ENCODE results near the gene PHLDB2.

Gene PHLDB2

DNA sequence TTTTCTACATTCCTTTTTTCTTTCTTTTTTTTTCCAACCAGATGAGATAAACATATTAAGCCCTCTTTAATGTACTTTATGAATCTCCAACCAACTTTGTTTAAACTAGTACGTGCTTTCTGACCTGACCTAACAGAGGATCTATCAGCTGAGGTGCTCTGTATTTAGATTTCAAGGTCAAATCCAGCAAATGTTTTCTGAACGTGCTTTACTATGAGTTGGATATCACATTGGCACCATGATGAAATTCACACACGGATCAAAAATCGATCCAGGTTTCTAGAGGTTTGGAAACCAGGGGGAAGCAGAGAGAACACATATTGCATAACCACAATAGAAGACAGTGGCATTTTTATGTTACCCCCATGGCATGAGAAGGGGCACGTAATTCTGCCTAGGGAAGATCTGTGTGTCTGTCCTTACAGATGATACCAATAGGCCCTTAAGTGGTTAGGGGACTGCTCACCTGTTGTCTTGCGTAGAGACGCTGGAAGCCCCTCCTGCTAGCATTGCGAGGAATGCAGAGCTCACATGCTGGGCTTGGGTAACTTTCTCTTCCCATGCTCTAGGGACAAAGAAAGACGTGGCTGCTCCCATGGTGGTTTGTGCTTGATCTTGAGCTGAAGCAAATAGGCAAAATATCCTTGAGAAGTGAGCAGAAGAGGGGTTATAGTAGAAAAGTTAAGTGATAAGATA is 60.5 kb downstream of the PHLDB2 start:
- no peak overlapping the region for H3K9ac ChIP-seq
- TF ChIP-seq Cebpa-rat (IDR thresholded peaks at IDR 0.05) = no peak
- H3K4me3 ChIP-seq = no peak overlapping the region
- H3K9me3 ChIP-seq (replicated peaks in 1 of 11) = no peaks in the 10 kb centered on the region
- no peaks in the 10 kb centered on the region for H3K27me3 ChIP-seq
- H4K20me1 ChIP-seq = no peaks in the 10 kb centered on the region
- H3K36me3 ChIP-seq = peaks cover 0 to 75% (median 24%) of the 10 kb centered on the region in 11 experiments; a peak in 10 of 22 replicates
- H3K4me1 ChIP-seq = peaks cover 0 to 8% (median 5%) of the 10 kb centered on the region in 10 experiments; a peak in 14 of 20 replicates
- no peak overlapping the region for H3K27ac ChIP-seq
- no peak overlapping the region for H3K4me2 ChIP-seq

DNA sequence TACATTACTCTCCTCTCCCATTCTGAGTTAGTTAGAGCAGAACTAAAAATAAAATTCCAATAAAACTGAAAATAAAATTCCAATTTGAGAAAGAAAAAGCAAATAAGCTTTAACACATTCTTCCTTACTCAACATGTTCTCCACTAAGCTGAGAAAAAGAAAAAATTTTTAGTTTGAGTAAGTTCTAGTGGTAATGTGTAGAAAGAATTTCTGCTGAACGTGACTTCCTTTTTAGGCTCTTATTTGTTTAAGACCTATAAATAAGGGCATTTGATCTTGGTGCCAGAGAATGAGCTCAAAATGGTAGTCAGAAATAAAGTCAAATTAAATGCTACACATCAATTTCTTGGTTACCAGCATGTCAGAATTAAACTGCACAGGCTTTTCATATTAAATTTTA is 62.1 kb downstream of the PHLDB2 start:
- H3K9ac ChIP-seq = no peak overlapping the region
- no peaks in the 10 kb centered on the region for H4K20me1 ChIP-seq
- peaks cover 0 to 64% (median 24%) of the 10 kb centered on the region in 11 experiments; a peak in 10 of 22 replicates for H3K36me3 ChIP-seq
- peaks cover 0 to 10% (median 6%) of the 10 kb centered on the region in 10 experiments; a peak in 14 of 20 replicates for H3K4me1 ChIP-seq
- H3K4me3 ChIP-seq = no peak overlapping the region
- no peak overlapping the region for H3K4me2 ChIP-seq
- no peak overlapping the region for H3K27ac ChIP-seq
- H3K9me3 ChIP-seq (replicated peaks in 1 of 11) = no peaks in the 10 kb centered on the region
- no peak for TF ChIP-seq Cebpa-rat (IDR thresholded peaks at IDR 0.05)
- no peaks in the 10 kb centered on the region for H3K27me3 ChIP-seq

DNA sequence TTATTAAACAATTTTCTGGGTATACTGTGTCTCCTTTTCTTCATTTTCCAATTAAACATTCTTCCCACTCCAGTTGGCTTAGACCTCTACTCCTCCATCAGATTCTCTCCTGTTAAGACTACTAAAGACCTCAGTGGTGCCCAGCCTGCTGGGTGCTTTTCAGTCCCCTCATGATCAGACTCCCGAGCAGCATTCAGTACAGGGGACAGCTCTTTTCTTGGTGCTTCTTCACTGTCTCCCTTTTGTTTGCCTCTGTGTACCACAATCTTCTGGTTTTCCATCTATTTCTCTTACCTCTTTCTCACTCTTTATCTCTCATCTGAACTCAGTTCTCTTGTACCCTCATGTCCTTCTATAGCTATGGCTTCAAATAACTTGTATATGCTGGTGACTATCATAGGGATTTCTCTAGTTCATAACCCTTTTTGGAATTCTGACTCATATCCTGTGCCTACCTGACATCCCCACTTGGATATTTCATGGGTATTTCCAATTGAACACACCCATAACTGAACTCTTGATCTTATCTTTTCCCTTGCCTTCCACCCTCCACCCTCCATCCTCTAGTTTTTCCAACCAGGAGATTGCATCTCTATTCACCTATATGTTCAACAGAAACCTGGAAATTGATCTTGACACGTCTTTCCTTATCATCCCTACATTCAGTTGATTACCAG is 64.2 kb downstream of the PHLDB2 start:
- TF ChIP-seq Cebpa-rat (IDR thresholded peaks at IDR 0.05) = no peak
- no peak overlapping the region for H3K9ac ChIP-seq
- peaks cover 0 to 61% (median 21%) of the 10 kb centered on the region in 11 experiments; a peak in 10 of 22 replicates for H3K36me3 ChIP-seq
- H3K4me3 ChIP-seq = no peak overlapping the region
- no peak overlapping the region for H3K27ac ChIP-seq
- H3K27me3 ChIP-seq = no peaks in the 10 kb centered on the region
- H4K20me1 ChIP-seq = no peaks in the 10 kb centered on the region
- peaks cover 0 to 10% (median 6%) of the 10 kb centered on the region in 10 experiments; a peak in 14 of 20 replicates for H3K4me1 ChIP-seq
- no peaks in the 10 kb centered on the region for H3K9me3 ChIP-seq (replicated peaks in 1 of 11)
- H3K4me2 ChIP-seq = no peak overlapping the region

DNA sequence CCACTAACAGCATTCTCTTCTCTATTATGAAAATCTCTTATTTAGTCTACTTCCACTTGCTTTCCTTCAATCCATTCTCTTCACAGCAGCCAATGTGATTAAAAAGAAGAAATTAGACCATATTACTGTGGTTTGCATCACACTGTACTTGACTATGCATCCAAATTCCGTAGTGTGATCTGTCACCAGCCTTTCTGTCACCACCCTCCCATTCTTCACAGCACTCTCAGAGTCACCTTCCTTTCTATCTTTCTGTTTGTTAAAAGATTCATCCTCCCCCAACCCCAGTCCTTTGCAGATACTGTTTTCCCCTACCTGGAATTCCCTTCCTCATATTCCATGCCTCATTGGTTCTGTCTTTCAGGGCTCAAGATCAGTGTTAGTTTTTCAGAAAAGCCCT is 64.7 kb downstream of the PHLDB2 start:
- no peak overlapping the region for H3K27ac ChIP-seq
- H3K9me3 ChIP-seq (replicated peaks in 1 of 11) = no peaks in the 10 kb centered on the region
- H3K27me3 ChIP-seq = no peaks in the 10 kb centered on the region
- no peak for TF ChIP-seq Cebpa-rat (IDR thresholded peaks at IDR 0.05)
- H4K20me1 ChIP-seq = no peaks in the 10 kb centered on the region
- H3K4me3 ChIP-seq = no peak overlapping the region
- H3K36me3 ChIP-seq = peaks cover 0 to 55% (median 15%) of the 10 kb centered on the region in 11 experiments; a peak in 10 of 22 replicates
- peak overlapping the region in 5 of 11 experiments; percentile 50 to 70 (median 54); a peak in 5 of 22 replicates for H3K4me2 ChIP-seq
- peaks cover 0 to 10% (median 6%) of the 10 kb centered on the region in 10 experiments; a peak in 14 of 20 replicates for H3K4me1 ChIP-seq
- no peak overlapping the region for H3K9ac ChIP-seq

- no peak overlapping the region for H3K4me3 ChIP-seq
- no peak overlapping the region for H3K27ac ChIP-seq
- TF ChIP-seq Cebpa-rat (IDR thresholded peaks at IDR 0.05) = no peak
- H3K9ac ChIP-seq = no peak overlapping the region
- H3K27me3 ChIP-seq = no peaks in the 10 kb centered on the region
- no peaks in the 10 kb centered on the region for H4K20me1 ChIP-seq
- H3K4me1 ChIP-seq = peaks cover 0 to 10% (median 6%) of the 10 kb centered on the region in 10 experiments; a peak in 14 of 20 replicates
- peaks cover 0 to 50% (median 12%) of the 10 kb centered on the region in 11 experiments; a peak in 10 of 22 replicates for H3K36me3 ChIP-seq
- H3K4me2 ChIP-seq = peak overlapping the region in 8 of 11 experiments; percentile 15 to 70 (median 51); a peak in 15 of 22 replicates
- no peaks in the 10 kb centered on the region for H3K9me3 ChIP-seq (replicated peaks in 1 of 11)
Measured at GRCh38 chr3:111924283-111924682, 65.2 kb downstream of the PHLDB2 start.

- H3K9me3 ChIP-seq (replicated peaks in 1 of 11) = no peaks in the 10 kb centered on the region
- H3K27ac ChIP-seq = no peak overlapping the region
- H3K27me3 ChIP-seq = no peaks in the 10 kb centered on the region
- peaks cover 0 to 33% (median 12%) of the 10 kb centered on the region in 11 experiments; a peak in 8 of 22 replicates for H3K36me3 ChIP-seq
- H3K4me3 ChIP-seq = no peak overlapping the region
- H3K9ac ChIP-seq = no peak overlapping the region
- TF ChIP-seq Cebpa-rat (IDR thresholded peaks at IDR 0.05) = no peak
- no peak overlapping the region for H3K4me2 ChIP-seq
- H4K20me1 ChIP-seq = no peaks in the 10 kb centered on the region
- H3K4me1 ChIP-seq = peaks cover 0 to 10% (median 6%) of the 10 kb centered on the region in 10 experiments; a peak in 14 of 20 replicates
Measured at GRCh38 chr3:111926266-111926676, 67.2 kb downstream of the PHLDB2 start.

- H3K4me1 ChIP-seq = peaks cover 0 to 10% (median 6%) of the 10 kb centered on the region in 10 experiments; a peak in 14 of 20 replicates
- TF ChIP-seq Cebpa-rat (IDR thresholded peaks at IDR 0.05) = no peak
- no peak overlapping the region for H3K4me2 ChIP-seq
- no peak overlapping the region for H3K9ac ChIP-seq
- no peak overlapping the region for H3K27ac ChIP-seq
- H4K20me1 ChIP-seq = no peaks in the 10 kb centered on the region
- no peaks in the 10 kb centered on the region for H3K9me3 ChIP-seq (replicated peaks in 1 of 11)
- H3K4me3 ChIP-seq = no peak overlapping the region
- H3K27me3 ChIP-seq = no peaks in the 10 kb centered on the region
- H3K36me3 ChIP-seq = peaks cover 0 to 23% (median 0%) of the 10 kb centered on the region in 11 experiments; a peak in 5 of 22 replicates
Measured at GRCh38 chr3:111928613-111929012, 69.5 kb downstream of the PHLDB2 start.

GRCh38 chr3:111929484-111929883 is 70.4 kb downstream of the PHLDB2 start:
- H3K9ac ChIP-seq = no peak overlapping the region
- H3K36me3 ChIP-seq = peaks cover 0 to 21% (median 0%) of the 10 kb centered on the region in 11 experiments; a peak in 5 of 22 replicates
- no peaks in the 10 kb centered on the region for H4K20me1 ChIP-seq

DNA sequence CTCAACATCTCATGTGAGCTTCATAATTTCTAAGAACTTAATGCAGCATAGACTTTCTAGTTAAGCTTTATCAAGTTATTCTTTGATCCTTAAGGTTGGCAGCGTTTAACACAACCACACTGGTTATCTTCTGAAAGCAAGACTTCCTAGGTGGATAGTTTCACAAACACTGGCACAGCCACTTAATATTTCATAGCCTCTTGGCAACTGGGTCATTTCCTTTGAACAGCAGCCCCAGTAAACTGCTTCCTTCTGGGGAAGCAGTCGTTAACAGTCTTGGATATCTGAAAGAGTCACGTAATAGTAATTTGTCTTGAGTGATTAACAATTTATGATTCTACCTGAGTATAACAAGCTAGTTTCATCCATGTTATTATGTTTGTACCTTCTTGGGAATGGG is 73.9 kb downstream of the PHLDB2 start:
- no peak overlapping the region for H3K27ac ChIP-seq
- no peaks in the 10 kb centered on the region for H3K27me3 ChIP-seq
- no peak for TF ChIP-seq Cebpa-rat (IDR thresholded peaks at IDR 0.05)
- no peak overlapping the region for H3K4me2 ChIP-seq
- H3K4me1 ChIP-seq = no peaks in the 10 kb centered on the region
- H3K36me3 ChIP-seq = peaks cover 0 to 21% (median 0%) of the 10 kb centered on the region in 11 experiments; a peak in 5 of 22 replicates
- H3K9me3 ChIP-seq (replicated peaks in 1 of 11) = peaks cover 0 to 4% (median 0%) of the 10 kb centered on the region in 11 experiments; a peak in 1 of 22 replicates
- no peaks in the 10 kb centered on the region for H4K20me1 ChIP-seq
- no peak overlapping the region for H3K4me3 ChIP-seq
- no peak overlapping the region for H3K9ac ChIP-seq

More at GRCh38 chr3:111929484-111929883, 70.4 kb downstream of the PHLDB2 start:
- H3K9me3 ChIP-seq (replicated peaks in 1 of 11) = peaks cover 0 to 4% (median 0%) of the 10 kb centered on the region in 11 experiments; a peak in 1 of 22 replicates
- no peak for TF ChIP-seq Cebpa-rat (IDR thresholded peaks at IDR 0.05)
- no peaks in the 10 kb centered on the region for H3K27me3 ChIP-seq
- no peak overlapping the region for H3K4me2 ChIP-seq
- no peak overlapping the region for H3K4me3 ChIP-seq
- H3K4me1 ChIP-seq = peaks cover 0 to 3% (median 2%) of the 10 kb centered on the region in 10 experiments; a peak in 14 of 20 replicates
- no peak overlapping the region for H3K27ac ChIP-seq

Measured in BLaER1 treated with 17β-estradiol and CSF1 and Interleukin-3, amounts not matched to agents 10 nM and 100 nM (cell line).